ENCODE results near the gene C14orf132.

C14orf132 gene

GRCh38 chr14:96125536-96125935 lies 86.4 kb downstream of the C14orf132 start:
- no peak for DNase-seq (ENCODE audit: extremely low read depth, low read depth)
- TF ChIP-seq CTCF (IDR thresholded peaks at IDR 0.05; ENCODE audit: low read depth, low read length, missing control alignments): no peak
- no peak overlapping the region for H3K4me3 ChIP-seq (replicated peaks; ENCODE audit: low read depth, low read length)

GRCh38 chr14:96126339-96126782 lies 87.2 kb downstream of the C14orf132 start:
- no peak for DNase-seq (ENCODE audit: extremely low read depth, low read depth)
- TF ChIP-seq CTCF (IDR thresholded peaks at IDR 0.05; ENCODE audit: low read depth, low read length, missing control alignments): no peak
- no peak overlapping the region for H3K4me3 ChIP-seq (replicated peaks; ENCODE audit: low read depth, low read length)

- TF ChIP-seq CTCF (IDR thresholded peaks at IDR 0.05; ENCODE audit: low read depth, low read length, missing control alignments): no peak
- DNase-seq (ENCODE audit: extremely low read depth, low read depth): no peak
Observed at GRCh38 chr14:96126783-96127271, 87.7 kb downstream of the C14orf132 start.

GRCh38 chr14:96129128-96129736 lies 90.1 kb downstream of the C14orf132 start:
- no peak overlapping the region for H3K4me3 ChIP-seq (replicated peaks; ENCODE audit: low read depth, low read length)
- TF ChIP-seq CTCF (IDR thresholded peaks at IDR 0.05; ENCODE audit: low read depth, low read length, missing control alignments): no peak
- no peak for DNase-seq (ENCODE audit: extremely low read depth, low read depth)

More at GRCh38 chr14:96126783-96127271, 87.7 kb downstream of the C14orf132 start:
- no peak overlapping the region for H3K4me3 ChIP-seq (replicated peaks; ENCODE audit: low read depth, low read length)

GRCh38 chr14:96130391-96130790 lies 91.2 kb downstream of the C14orf132 start:
- no peak overlapping the region for H3K4me3 ChIP-seq (replicated peaks; ENCODE audit: low read depth, low read length)
- TF ChIP-seq CTCF (IDR thresholded peaks at IDR 0.05; ENCODE audit: low read depth, low read length, missing control alignments): no peak
- DNase-seq (ENCODE audit: extremely low read depth, low read depth): no peak

- no peak for TF ChIP-seq CTCF (IDR thresholded peaks at IDR 0.05; ENCODE audit: low read depth, low read length, missing control alignments)
- no peak for DNase-seq (ENCODE audit: extremely low read depth, low read depth)
Observed at GRCh38 chr14:96130854-96131253, 91.7 kb downstream of the C14orf132 start.

GRCh38 chr14:96131836-96132235 lies 92.7 kb downstream of the C14orf132 start:
- no peak overlapping the region for H3K4me3 ChIP-seq (replicated peaks; ENCODE audit: low read depth, low read length)
- TF ChIP-seq CTCF (IDR thresholded peaks at IDR 0.05; ENCODE audit: low read depth, low read length, missing control alignments): no peak
- no peak for DNase-seq (ENCODE audit: extremely low read depth, low read depth)

More at GRCh38 chr14:96130854-96131253, 91.7 kb downstream of the C14orf132 start:
- H3K4me3 ChIP-seq (replicated peaks; ENCODE audit: low read depth, low read length): no peak overlapping the region

Measured in HFF-Myc (cell line).